Endothelial cell of coronary artery (primary cell): Measurements from ENCODE around the gene CYBB. TPM values are rescaled to one million over a fixed set of nuclear protein-coding genes. Genes with fewer than 3 reads are reported as not detected.

Experiments used
- total RNA-seq: library from RNA; depleted of rRNA; stranded (reverse); fragments of >200 nt; gene quantifications from 2 replicates; pipeline ENCODE4 v1.2.3, GENCODE V29; 2014

CYBB gene
- not detected in 2 replicates for total RNA-seq

DNA sequence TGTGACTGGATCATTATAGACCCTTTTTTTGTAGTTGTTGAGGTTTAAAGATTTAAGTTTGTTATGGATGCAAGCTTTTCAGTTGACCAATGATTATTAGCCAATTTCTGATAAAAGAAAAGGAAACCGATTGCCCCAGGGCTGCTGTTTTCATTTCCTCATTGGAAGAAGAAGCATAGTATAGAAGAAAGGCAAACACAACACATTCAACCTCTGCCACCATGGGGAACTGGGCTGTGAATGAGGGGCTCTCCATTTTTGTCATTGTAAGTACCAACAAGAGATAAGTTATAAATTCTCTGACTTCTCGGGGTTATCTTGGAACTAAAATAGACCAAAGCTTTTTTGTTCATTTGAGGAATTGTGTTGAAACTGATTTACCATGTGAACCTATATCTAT is at the start of gene CYBB:
CYBB (plus strand) TSS at position 203 of the 400 bp plus-strand sequence; CDS start at position 222, 19 bp downstream.

DNA sequence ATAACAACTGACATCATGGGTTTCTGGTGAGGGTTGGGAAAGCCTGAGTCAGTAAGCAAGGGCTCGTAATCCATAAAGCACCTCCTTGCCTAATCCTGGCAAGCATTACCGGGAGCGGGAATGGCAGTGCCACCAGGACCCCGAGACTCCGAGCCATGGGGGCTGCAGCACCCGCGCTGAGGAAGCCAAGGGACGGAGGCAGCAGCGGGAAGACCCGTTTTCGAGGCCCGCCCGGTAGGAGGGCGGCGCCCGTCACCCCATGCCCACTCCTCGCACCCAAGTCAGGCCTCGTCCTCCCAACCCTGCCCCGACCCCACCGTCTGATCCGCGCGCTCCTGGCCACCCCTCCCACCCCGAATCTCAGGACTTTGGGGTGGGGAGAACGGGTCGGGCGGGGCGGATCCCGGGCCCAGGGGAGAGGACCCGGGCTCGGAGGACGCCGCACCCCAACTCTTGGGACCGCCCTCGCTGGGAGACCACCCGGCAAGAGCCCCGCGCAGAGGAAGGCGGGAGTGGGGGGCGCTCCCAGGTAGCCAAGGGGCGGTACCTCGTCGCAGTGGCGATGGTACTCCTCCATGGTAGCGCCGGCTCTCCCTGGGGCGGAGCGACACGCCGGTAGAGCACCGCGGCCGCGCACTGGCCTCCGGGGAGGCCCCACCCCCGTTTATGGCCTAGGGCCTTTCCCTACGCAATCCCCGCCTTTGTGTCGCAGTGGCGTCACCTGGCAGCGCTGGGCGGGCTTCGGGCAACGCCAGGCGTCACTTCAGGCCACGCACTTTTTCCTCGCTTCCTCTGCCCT is 67.3 kb downstream of the CYBB start, which contains the start of gene DYNLT3:
DYNLT3 (minus strand) TSS at position 638 of the 799 bp plus-strand sequence; CDS start at position 577, 61 bp downstream.

Other genes starting within 250 kb of the CYBB start
- gene LANCL3, start 208.4 kb upstream of the CYBB start, total RNA-seq: 0.19 and 0.81 TPM in 2 replicates
- under 0.01 TPM in 1 of 2 replicates, not detected in the other for gene XK, start 94.3 kb upstream of the CYBB start, total RNA-seq
- gene DYNLT3, start 67.5 kb downstream of the CYBB start, total RNA-seq: 31.5 and 35.2 TPM in 2 replicates
- 0.09 TPM in 1 of 2 replicates, not detected in the other for gene SYTL5, start 226.5 kb downstream of the CYBB start, total RNA-seq